HFF-Myc (cell line): ENCODE measurements around the gene NOL4L.

ENCODE experiments used
- DNase-seq: peaks from one replicate; pipeline ENCODE4 v3.0.0-alpha.2; 2011; ENCODE audit warnings: low read depth; ENCODE audit errors: extremely low read depth
- H3K4me3 ChIP-seq: replicated peaks from 2 replicates; pipeline ENCODE4 v1.5.1; 2011; ENCODE audit warnings: low read depth, mild to moderate bottlenecking, control low read depth, low read length
- TF ChIP-seq, protein P1 (sequence below): IDR thresholded peaks from 2 replicates; pipeline ENCODE4 v1.5.1; 2012; ENCODE audit warnings: mild to moderate bottlenecking, low read depth, low read length, control low read depth; ENCODE audit errors: missing control alignments

NOL4L gene

GRCh38 chr20:32555584-32555983 is 29.5 kb downstream of the NOL4L start:
- H3K4me3 ChIP-seq, result no peak overlapping the region
- TF ChIP-seq, protein P1, sequence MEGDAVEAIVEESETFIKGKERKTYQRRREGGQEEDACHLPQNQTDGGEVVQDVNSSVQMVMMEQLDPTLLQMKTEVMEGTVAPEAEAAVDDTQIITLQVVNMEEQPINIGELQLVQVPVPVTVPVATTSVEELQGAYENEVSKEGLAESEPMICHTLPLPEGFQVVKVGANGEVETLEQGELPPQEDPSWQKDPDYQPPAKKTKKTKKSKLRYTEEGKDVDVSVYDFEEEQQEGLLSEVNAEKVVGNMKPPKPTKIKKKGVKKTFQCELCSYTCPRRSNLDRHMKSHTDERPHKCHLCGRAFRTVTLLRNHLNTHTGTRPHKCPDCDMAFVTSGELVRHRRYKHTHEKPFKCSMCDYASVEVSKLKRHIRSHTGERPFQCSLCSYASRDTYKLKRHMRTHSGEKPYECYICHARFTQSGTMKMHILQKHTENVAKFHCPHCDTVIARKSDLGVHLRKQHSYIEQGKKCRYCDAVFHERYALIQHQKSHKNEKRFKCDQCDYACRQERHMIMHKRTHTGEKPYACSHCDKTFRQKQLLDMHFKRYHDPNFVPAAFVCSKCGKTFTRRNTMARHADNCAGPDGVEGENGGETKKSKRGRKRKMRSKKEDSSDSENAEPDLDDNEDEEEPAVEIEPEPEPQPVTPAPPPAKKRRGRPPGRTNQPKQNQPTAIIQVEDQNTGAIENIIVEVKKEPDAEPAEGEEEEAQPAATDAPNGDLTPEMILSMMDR, result no peak
- DNase-seq, result no peak

DNA sequence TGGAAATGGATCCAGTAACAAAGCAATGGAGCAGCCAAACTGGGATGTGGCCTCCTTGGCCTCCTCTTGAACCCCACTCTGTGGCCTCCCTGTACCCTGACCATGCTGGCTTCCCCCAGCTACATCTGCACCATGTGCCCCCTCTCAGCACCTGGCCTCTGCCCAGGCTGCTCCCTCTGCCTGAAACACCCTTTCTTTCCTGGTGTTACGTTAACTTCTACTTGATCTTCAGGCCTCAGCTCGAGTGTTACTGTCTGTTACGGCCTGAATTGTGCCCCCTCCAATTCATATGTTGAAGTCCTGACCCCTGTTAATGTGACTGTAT is 30.2 kb downstream of the NOL4L start:
- no peak for DNase-seq
- H3K4me3 ChIP-seq, result no peak overlapping the region
- TF ChIP-seq, protein P1, result no peak

GRCh38 chr20:32553618-32554017 is 31.5 kb downstream of the NOL4L start:
- no peak for DNase-seq
- TF ChIP-seq, protein P1, result no peak

GRCh38 chr20:32551693-32552092 is 33.4 kb downstream of the NOL4L start:
- TF ChIP-seq, protein P1, result no peak
- no peak overlapping the region for H3K4me3 ChIP-seq
- DNase-seq, result no peak

More at GRCh38 chr20:32553618-32554017, 31.5 kb downstream of the NOL4L start:
- no peak overlapping the region for H3K4me3 ChIP-seq

DNA sequence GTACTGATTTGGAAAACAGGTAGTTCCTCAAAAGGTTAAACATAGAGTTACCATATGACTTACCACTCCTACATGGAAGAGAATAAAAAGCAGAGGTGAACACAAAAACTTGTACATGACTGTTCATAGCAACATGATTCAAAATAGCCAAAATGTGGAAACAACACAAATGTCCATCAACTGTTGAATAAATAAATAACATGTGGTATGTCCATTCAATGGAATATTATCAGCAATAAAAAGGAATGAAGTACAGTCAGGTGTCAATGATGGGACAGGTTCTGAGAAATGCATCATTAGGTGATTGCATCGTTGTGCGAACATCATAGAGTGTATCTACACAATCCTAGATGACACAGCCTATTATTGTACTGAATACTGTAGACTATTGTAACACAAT is 35.3 kb downstream of the NOL4L start:
- no peak for DNase-seq
- no peak overlapping the region for H3K4me3 ChIP-seq
- TF ChIP-seq, protein P1, result no peak

DNA sequence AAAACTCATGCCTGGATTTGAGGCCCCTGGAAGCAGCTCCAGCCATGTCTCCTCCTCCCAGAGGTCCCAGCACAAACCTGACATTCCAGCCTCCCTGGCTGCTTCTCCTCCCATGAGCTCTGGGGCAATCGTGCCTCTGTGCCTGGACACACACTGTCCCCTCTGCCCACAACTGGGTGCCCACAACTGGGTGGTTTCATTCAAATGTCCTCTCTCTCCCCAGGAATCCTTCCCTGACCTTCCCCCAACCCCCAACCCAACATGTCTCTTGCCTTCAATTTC is 37.4 kb downstream of the NOL4L start:
- no peak overlapping the region for H3K4me3 ChIP-seq
- TF ChIP-seq, protein P1, result no peak

DNA sequence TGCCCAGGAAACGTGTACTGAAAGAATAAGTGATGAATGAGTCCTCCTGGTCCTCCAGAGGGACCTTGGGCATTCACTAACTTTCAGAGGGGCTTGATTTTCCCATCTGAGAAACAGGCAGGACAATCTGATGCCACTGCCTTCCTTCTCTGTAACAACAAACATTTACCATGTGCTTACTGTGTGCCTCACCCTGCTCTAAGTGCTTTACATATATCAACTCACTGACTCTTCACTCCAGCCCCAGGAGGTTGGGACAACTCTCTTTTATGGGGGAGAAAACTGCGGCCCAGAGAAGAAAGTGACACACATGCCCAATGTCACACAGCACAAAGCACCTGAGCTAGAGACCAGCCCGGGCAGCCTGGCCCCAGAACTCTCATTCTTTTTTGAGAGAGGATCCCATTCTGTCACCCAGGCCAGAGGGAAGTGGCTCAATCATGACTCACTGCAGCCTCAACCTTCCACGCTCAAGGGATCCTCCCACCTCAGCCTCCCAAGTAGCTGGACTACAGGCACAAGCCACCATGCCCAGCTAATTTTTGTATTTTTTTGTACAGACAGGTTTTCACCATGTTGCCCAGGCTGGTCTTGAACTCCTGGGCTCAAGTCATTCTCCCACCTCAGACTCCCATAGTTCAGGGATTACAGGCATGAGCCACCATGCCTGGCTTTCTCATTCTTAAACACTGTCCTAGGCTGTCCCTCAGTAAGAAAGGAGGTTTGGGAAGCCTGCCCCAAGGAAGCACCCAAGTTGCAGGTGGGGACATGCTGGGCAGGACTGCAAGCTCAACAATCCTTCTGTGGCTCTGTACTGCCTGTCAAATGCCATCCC is 38.0 kb downstream of the NOL4L start:
- DNase-seq, result no peak
- TF ChIP-seq, protein P1, result no peak
- H3K4me3 ChIP-seq, result no peak overlapping the region

More for the DNA sequence above, 37.4 kb downstream of the NOL4L start:
- no peak for DNase-seq
